Hepatocyte (in vitro differentiated cells): Measurements from ENCODE around the gene GUCY1A1. TPM values are rescaled to one million over a fixed set of nuclear protein-coding genes. Genes with fewer than 3 reads are reported as not detected.

Experiments used
- DNase-seq: peaks from one replicate; pipeline ENCODE4 v3.0.0-alpha.2; 2016; ENCODE audit warnings: low spot score
- H2AFZ ChIP-seq: fragments of 200-600 bp; sonication (generic); 2 replicates; pipeline ENCODE4 v1.6.0; 2016; ENCODE audit warnings: antibody characterized with exemption, mild to moderate bottlenecking
- H3K27ac ChIP-seq: fragments of 200-600 bp; sonication (generic); 2 replicates; pipeline ENCODE4 v1.5.1; 2016; ENCODE audit warnings: mild to moderate bottlenecking
- H3K27me3 ChIP-seq: fragments of 200-600 bp; sonication (generic); 2 replicates; pipeline ENCODE4 v1.6.1; 2016
- H3K36me3 ChIP-seq: fragments of 200-600 bp; sonication (generic); replicated peaks from 2 replicates; pipeline ENCODE4 v1.5.1; 2016; ENCODE audit warnings: low read depth; ENCODE audit not compliant: insufficient read depth
- H3K4me1 ChIP-seq: fragments of 200-600 bp; sonication (generic); 2 replicates; pipeline ENCODE4 v1.5.1; 2016; ENCODE audit warnings: mild to moderate bottlenecking, moderate library complexity; ENCODE audit not compliant: insufficient read depth
- H3K4me2 ChIP-seq: fragments of 200-600 bp; sonication (generic); 2 replicates; pipeline ENCODE4 v1.6.0; 2016
- H3K4me3 ChIP-seq: fragments of 200-600 bp; sonication (generic); 2 replicates; pipeline ENCODE4 v1.5.1; 2016; ENCODE audit warnings: mild to moderate bottlenecking
- H3K79me2 ChIP-seq: fragments of 200-600 bp; sonication (generic); 2 replicates; pipeline ENCODE4 v1.6.0; 2017; ENCODE audit warnings: mild to moderate bottlenecking
- H3K9me2 ChIP-seq: fragments of 200-600 bp; sonication (generic); replicated peaks from 2 replicates; pipeline ENCODE4 v1.6.0; 2017; ENCODE audit warnings: mild to moderate bottlenecking; ENCODE audit not compliant: insufficient read depth
- H3K9me3 ChIP-seq: fragments of 200-600 bp; sonication (generic); 2 replicates; pipeline ENCODE4 v1.5.1; 2016; ENCODE audit warnings: low read depth, mild to moderate bottlenecking
- H4K20me1 ChIP-seq: fragments of 200-600 bp; sonication (generic); 2 replicates; pipeline ENCODE4 v1.6.0; 2016; ENCODE audit warnings: mild to moderate bottlenecking; ENCODE audit not compliant: insufficient read depth, poor library complexity, severe bottlenecking
- EZH2 ChIP-seq: fragments of 200-600 bp; sonication (generic); IDR thresholded peaks from 2 replicates; pipeline ENCODE4 v1.6.1; 2016; ENCODE audit warnings: antibody characterized with exemption, mild to moderate bottlenecking, borderline replicate concordance
- EZH2phosphoT487 ChIP-seq: fragments of 200-600 bp; sonication (generic); IDR thresholded peaks from one replicate; pipeline ENCODE4 v1.6.1; 2018; ENCODE audit warnings: antibody characterized with exemption, mild to moderate bottlenecking, low read depth, moderate library complexity; ENCODE audit not compliant: unreplicated experiment, severe bottlenecking
- WGBS: methylation state at CpG from one replicate; pipeline ENCODE4 v1.1.6; 2016; ENCODE audit warnings: low lambda C conversion rate; ENCODE audit errors: missing lambda C conversion rate; 5-methylcytosine and 5-hydroxymethylcytosine counted together
- polyA plus RNA-seq: library from polyadenylated mRNA; unstranded; fragments of >200 nt; fragmentation: Nextera tagmentation; extraction: Ambion mirVana; gene quantifications from 2 replicates; pipeline ENCODE4 v1.2.1, GENCODE V29; 2016
- total RNA-seq: library from RNA; depleted of rRNA; stranded (reverse); fragments of >200 nt; gene quantifications from 2 replicates; pipeline ENCODE4 v1.2.3, GENCODE V29; 2014
- TF ChIP-seq, protein P1 (sequence below): fragments of 200-600 bp; sonication (generic); IDR thresholded peaks from 2 replicates; pipeline ENCODE4 v1.5.1; 2016; ENCODE audit warnings: antibody characterized with exemption, mild to moderate bottlenecking; ENCODE audit not compliant: poor library complexity

Gene GUCY1A1
- total and polyA plus RNA-seq, 2 experiments from 2014 or later = 25.7 to 41.2 TPM

DNA sequence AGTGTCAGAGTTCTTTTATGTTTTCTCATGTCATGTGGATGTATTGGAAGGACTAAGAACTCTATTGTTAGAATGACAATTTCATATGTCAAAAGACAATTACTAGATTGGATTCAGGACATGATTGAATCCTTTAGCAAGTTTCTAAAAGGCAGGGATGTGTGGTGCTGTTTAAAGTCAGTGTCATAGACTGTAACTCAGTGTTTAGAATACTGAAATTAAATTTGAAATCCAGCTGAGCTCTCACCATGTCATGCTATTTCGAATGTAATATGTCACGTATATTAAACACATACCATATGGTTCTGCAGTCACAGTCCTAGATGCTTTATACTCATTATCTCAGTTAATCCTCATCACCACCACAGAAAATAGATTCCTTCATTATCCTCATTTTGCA, 100.0 kb downstream of the GUCY1A1 start:
- H3K9me3 ChIP-seq = no peaks in the 10 kb centered on the region
- no peak for TF ChIP-seq EZH2
- TF ChIP-seq EZH2phosphoT487 = no peak

DNA sequence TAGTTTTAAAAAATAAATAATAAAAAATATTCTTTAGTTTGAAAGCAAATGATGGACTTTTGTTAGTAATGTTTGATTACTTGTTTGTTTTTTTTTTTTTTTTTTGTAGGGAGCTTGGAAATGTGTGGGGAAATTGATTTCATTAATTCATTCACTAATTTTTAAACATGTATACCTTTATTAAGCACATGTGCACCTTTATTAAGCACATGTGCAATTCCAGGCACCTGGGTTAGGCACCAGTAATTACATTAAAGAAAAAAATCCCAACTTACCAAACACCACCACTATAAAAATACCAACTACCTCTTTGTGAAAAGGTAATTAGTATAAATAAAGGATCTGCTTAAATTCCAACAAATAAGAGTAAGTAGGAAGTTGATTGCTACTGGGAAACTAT, 101.7 kb downstream of the GUCY1A1 start:
- Histone ChIP-seq H3K4me1 (no peaks in the 10 kb centered on the region), H3K9me3 (no peaks in the 10 kb centered on the region), H4K20me1 (no peaks in the 10 kb centered on the region), H3K27ac (no peak overlapping the region), H3K4me3 (no peak overlapping the region), H2AFZ (no peak overlapping the region), H3K79me2 (no peaks in the 10 kb centered on the region), H3K36me3 (no peaks in the 10 kb centered on the region), H3K27me3 (no peaks in the 10 kb centered on the region), H3K4me2 (no peak overlapping the region), H3K9me2 (no peaks in the 10 kb centered on the region)
- DNase-seq = no peak
- no peak for TF ChIP-seq EZH2
- no peak for TF ChIP-seq EZH2phosphoT487
- TF ChIP-seq, protein P1, sequence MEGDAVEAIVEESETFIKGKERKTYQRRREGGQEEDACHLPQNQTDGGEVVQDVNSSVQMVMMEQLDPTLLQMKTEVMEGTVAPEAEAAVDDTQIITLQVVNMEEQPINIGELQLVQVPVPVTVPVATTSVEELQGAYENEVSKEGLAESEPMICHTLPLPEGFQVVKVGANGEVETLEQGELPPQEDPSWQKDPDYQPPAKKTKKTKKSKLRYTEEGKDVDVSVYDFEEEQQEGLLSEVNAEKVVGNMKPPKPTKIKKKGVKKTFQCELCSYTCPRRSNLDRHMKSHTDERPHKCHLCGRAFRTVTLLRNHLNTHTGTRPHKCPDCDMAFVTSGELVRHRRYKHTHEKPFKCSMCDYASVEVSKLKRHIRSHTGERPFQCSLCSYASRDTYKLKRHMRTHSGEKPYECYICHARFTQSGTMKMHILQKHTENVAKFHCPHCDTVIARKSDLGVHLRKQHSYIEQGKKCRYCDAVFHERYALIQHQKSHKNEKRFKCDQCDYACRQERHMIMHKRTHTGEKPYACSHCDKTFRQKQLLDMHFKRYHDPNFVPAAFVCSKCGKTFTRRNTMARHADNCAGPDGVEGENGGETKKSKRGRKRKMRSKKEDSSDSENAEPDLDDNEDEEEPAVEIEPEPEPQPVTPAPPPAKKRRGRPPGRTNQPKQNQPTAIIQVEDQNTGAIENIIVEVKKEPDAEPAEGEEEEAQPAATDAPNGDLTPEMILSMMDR = no peak

More for the DNA sequence above, 100.0 kb downstream of the GUCY1A1 start:
- Histone ChIP-seq H3K4me2 (no peak overlapping the region), H4K20me1 (no peaks in the 10 kb centered on the region), H3K27me3 (no peaks in the 10 kb centered on the region), H2AFZ (no peak overlapping the region), H3K79me2 (no peaks in the 10 kb centered on the region), H3K4me3 (no peak overlapping the region), H3K36me3 (no peaks in the 10 kb centered on the region), H3K27ac (no peak overlapping the region), H3K4me1 (no peaks in the 10 kb centered on the region), H3K9me2 (no peaks in the 10 kb centered on the region)
- no peak for DNase-seq
- 90% methylated on average over 2 of the region's 2 CpGs for WGBS

DNA sequence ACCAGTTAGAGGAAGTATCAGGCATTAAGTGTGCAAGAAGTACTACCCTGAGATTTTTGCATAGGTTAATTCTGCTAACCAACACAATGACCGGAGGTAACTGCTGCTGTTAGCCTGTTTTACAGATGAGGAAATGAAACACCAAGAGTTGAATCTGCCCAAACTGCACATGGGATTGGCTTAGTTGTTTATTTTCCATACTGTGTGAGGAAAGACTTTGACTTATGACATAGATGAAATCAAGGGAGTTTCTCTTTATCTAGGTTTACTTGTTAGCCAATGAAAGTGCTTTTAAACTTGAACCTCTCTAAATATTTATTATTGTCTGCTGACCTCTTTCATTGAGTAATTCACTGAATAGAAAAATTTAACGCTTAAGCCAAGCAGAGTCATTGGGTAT, 102.4 kb downstream of the GUCY1A1 start:
- Histone ChIP-seq H3K9me2 (no peaks in the 10 kb centered on the region), H3K36me3 (no peaks in the 10 kb centered on the region), H3K27me3 (no peaks in the 10 kb centered on the region), H3K4me2 (no peak overlapping the region), H3K9me3 (no peaks in the 10 kb centered on the region), H3K27ac (no peak overlapping the region), H2AFZ (no peak overlapping the region), H3K79me2 (no peaks in the 10 kb centered on the region), H3K4me3 (no peak overlapping the region), H4K20me1 (no peaks in the 10 kb centered on the region), H3K4me1 (no peaks in the 10 kb centered on the region)
- TF ChIP-seq EZH2 = no peak
- TF ChIP-seq EZH2phosphoT487 = no peak
- TF ChIP-seq, protein P1 = no peak
- 76% methylated on average over 2 of the region's 2 CpGs for WGBS
- DNase-seq = no peak

DNA sequence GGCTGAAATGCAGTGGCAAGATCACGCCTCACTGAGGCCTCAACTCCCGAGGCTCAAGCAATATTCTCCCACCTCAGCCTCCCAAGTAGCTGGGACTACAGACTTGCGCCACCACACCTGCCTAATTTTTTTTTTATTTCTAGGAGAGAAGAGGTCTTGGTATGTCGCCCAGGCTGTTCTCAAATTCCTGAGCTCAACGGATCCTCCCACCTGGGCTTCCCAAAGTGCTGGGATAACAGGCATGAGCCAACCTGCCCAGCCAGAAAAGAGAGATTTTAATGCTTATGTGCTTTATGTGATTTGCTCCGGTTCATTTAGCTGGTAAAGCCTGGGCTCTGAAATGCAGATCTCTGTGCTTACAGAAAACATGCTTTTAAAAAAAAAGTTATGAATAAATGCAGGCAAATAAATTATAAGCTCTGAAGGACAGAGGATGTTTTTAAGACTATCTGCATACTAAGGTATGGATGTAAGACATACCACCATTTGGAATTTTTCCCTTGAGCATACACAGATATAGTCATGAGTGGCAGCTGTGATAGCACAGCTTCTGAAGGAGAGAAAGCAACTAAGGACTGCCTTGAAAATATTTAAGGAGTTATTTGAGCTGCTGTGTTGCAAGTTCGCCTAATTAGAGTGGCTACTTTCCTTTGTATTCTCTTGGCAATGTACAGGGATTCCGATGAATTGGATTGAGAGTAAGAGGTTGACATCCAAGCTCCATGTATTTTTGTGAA, 106.0 kb downstream of the GUCY1A1 start:
- Histone ChIP-seq H3K27ac (no peak overlapping the region), H3K79me2 (no peaks in the 10 kb centered on the region), H3K36me3 (no peaks in the 10 kb centered on the region), H3K4me2 (no peak overlapping the region), H3K27me3 (no peaks in the 10 kb centered on the region), H3K4me1 (peaks cover 1% of the 10 kb centered on the region), H3K4me3 (no peak overlapping the region), H3K9me2 (no peaks in the 10 kb centered on the region), H3K9me3 (no peaks in the 10 kb centered on the region), H4K20me1 (no peaks in the 10 kb centered on the region), H2AFZ (no peak overlapping the region)
- TF ChIP-seq, protein P1 = no peak
- no peak for TF ChIP-seq EZH2phosphoT487
- TF ChIP-seq EZH2 = no peak
- 76% methylated on average over 8 of the region's 8 CpGs for WGBS
- no peak for DNase-seq
